Keratinocyte (primary cell): ENCODE data around the gene LAS1L.

Source experiments
- EZH2 ChIP-seq: IDR thresholded peaks from one replicate; pipeline ENCODE4 v1.6.1; 2012; ENCODE audit warnings: inconsistent platforms, mild to moderate bottlenecking, low read length, moderate library complexity
- TF ChIP-seq, protein P1 (sequence below), 3 experiments: IDR thresholded peaks in 1 of 3; conservative IDR thresholded peaks in 1 of 3; optimal IDR thresholded peaks in 1 of 3; 2 replicates in 2 of 3; 3 replicates in 1 of 3; pipeline versions ENCODE3 to v1.5.1; 2011; ENCODE audit warnings: low read length in 3 of 3, mild to moderate bottlenecking in 3 of 3, moderate library complexity in 2 of 3, control low read depth in 1 of 3, inconsistent platforms in 1 of 3; ENCODE audit not compliant: insufficient read depth in 2 of 3; ENCODE audit errors: extremely low read depth in 1 of 3

DNA sequence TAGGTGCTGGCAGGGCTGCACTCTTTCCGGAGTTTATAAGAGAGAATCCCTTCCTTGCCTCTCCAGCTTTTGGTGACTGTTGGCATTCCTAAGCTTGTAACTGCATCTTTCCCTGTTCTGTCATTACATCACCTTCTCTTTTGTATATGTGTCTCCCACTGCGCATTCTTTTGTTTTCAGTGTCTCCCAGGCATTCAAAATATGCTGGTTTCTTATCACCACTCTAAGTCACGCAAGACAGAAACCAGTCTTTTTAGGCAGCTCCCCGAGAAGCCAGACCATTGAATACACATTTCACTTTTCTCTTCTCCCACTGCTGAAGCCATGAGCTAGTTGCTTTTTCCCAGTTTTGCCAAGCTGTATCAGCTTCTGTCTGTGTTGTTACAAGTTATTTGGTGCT, 71.0 kb downstream of the LAS1L start:
- TF ChIP-seq, protein P1, sequence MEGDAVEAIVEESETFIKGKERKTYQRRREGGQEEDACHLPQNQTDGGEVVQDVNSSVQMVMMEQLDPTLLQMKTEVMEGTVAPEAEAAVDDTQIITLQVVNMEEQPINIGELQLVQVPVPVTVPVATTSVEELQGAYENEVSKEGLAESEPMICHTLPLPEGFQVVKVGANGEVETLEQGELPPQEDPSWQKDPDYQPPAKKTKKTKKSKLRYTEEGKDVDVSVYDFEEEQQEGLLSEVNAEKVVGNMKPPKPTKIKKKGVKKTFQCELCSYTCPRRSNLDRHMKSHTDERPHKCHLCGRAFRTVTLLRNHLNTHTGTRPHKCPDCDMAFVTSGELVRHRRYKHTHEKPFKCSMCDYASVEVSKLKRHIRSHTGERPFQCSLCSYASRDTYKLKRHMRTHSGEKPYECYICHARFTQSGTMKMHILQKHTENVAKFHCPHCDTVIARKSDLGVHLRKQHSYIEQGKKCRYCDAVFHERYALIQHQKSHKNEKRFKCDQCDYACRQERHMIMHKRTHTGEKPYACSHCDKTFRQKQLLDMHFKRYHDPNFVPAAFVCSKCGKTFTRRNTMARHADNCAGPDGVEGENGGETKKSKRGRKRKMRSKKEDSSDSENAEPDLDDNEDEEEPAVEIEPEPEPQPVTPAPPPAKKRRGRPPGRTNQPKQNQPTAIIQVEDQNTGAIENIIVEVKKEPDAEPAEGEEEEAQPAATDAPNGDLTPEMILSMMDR (optimal IDR thresholded peaks at IDR 0.05 in 1 of 3, IDR thresholded peaks at IDR 0.05 in 1 of 3, conservative IDR thresholded peaks at IDR 0.05 in 1 of 3; ENCODE audit: extremely low read depth in 1 of 3, insufficient read depth in 2 of 3, low read length in 3 of 3), result no peak
- no peak for TF ChIP-seq EZH2
